ENCODE results near the gene ST3GAL3. TPM values are rescaled to one million over a fixed set of nuclear protein-coding genes. Genes with fewer than 3 reads are reported as not detected.

Gene ST3GAL3
- total and polyA plus RNA-seq, 2 donors (not counting 3 experiments of a cell fraction or from before 2014, with no cell fraction given): 14.3 to 35.8 TPM

GRCh38 chr1:43687301-43688108, 19.8 kb upstream of the ST3GAL3 start:
- Histone ChIP-seq H3K9me1 (replicated peaks; ENCODE audit: control insufficient read depth, extremely low read depth, insufficient read depth, low read length) (no peaks in the 10 kb centered on the region), H3K27ac (ENCODE audit: insufficient read depth, low read depth, low read length) (no peak overlapping the region), H3K4me1 (ENCODE audit: control insufficient read depth, extremely low read depth, insufficient read depth, low read length) (peaks cover 18% of the 10 kb centered on the region), H3K9me3 (replicated peaks; ENCODE audit: control insufficient read depth, insufficient read depth, low read length) (no peaks in the 10 kb centered on the region), H3K9ac (replicated peaks; ENCODE audit: extremely low read depth, insufficient read depth, low read length) (no peak overlapping the region), H3K4me3 (replicated peaks in 1 of 3; ENCODE audit: insufficient read depth in 1 of 3, low read depth in 1 of 3, low read length in 3 of 3) (no peak overlapping the region), H3K79me2 (ENCODE audit: control insufficient read depth, insufficient read depth, low read length) (no peaks in the 10 kb centered on the region), H3K4me2 (ENCODE audit: insufficient read depth, low read length) (no peak overlapping the region), H4K20me1 (replicated peaks; ENCODE audit: control insufficient read depth, extremely low read depth, insufficient read depth, low read length) (no peaks in the 10 kb centered on the region), H3K27me3 (ENCODE audit: control insufficient read depth in 2 of 2, insufficient read depth in 2 of 2, low read length in 2 of 2) (no peaks in the 10 kb centered on the region), H3K36me3 (ENCODE audit: control insufficient read depth in 2 of 2, extremely low read depth in 1 of 2, insufficient read depth in 2 of 2, low read length in 2 of 2) (peaks cover 36 to 67% of the 10 kb centered on the region in 2 experiments), H2AFZ (ENCODE audit: low read depth, low read length) (no peak overlapping the region)
- POLR2A ChIA-PET: interaction anchor here (2.1 kb wide), 1 partner anchor 37 kb away, joined by 8 read pairs; the partner anchor contains the start of gene KDM4A
- FAIRE-seq (no peak), DNase-seq (ENCODE audit: low read depth, low spot score) (no peak)
- CTCF ChIA-PET: interaction anchor here (0.5 to 2.7 kb wide), 6 partner anchors 9 to 361 kb away, joined by 3 to 19 read pairs (median 6); partner anchors contain the start of gene KDM4A
- TF ChIP-seq MYC (IDR thresholded peaks at IDR 0.05; ENCODE audit: low read depth, low read length): no peak
- TF ChIP-seq POLR2AphosphoS5 (IDR thresholded peaks at IDR 0.05; ENCODE audit: insufficient read depth, low read depth, low read length): no peak
- TF ChIP-seq GATA2 (IDR thresholded peaks at IDR 0.05; ENCODE audit: insufficient read depth, insufficient read length, low read depth, low read length): no peak
- no peak for TF ChIP-seq EZH2 (IDR thresholded peaks at IDR 0.05; ENCODE audit: borderline replicate concordance, low read depth, low read length, severe bottlenecking)
- TF ChIP-seq FOS (IDR thresholded peaks at IDR 0.05; ENCODE audit: borderline replicate concordance, insufficient read depth, low read length): no peak
- TF ChIP-seq POLR2A (IDR thresholded peaks at IDR 0.05; ENCODE audit: low read depth, low read length): no peak
- no peak for TF ChIP-seq CTCF (IDR thresholded peaks at IDR 0.05; ENCODE audit: extremely low read depth in 1 of 2, insufficient read depth in 1 of 2, low read depth in 1 of 2, low read length in 2 of 2)
- TF ChIP-seq MAX (IDR thresholded peaks at IDR 0.05; ENCODE audit: insufficient read depth, insufficient read length): no peak
- no peak for TF ChIP-seq JUN (IDR thresholded peaks at IDR 0.05; ENCODE audit: borderline replicate concordance, insufficient read depth, insufficient read length, low read depth)
- dilution Hi-C loops (cut with MboI; ENCODE audit: extremely low pct_ligation_motif_present, low sequenced_read_pairs): no loop called here
- no TSS peak for BruUV-seq (replicated peaks)
- intact Hi-C loops (cut with micrococcal nuclease): no loop called here
